ENCODE results near the gene SLC2A8.

- TF ChIP-seq CTCF (IDR thresholded peaks at IDR 0.05) (peak in 3 of 6 experiments; percentile 16 to 47 (median 26)), POLR2A (IDR thresholded peaks at IDR 0.05) (peak in 1 of 2 donors; percentile 89)
Measured at GRCh38 chr9:127396808-127397645, at the start of gene SLC2A8.

Data from thyroid gland (tissue), 4 donors.